ENCODE measurements around the gene STXBP6.

Gene STXBP6

GRCh38 chr14:24852312-24853060, 197.5 kb downstream of the STXBP6 start:
- TF ChIP-seq CTCF (IDR thresholded peaks at IDR 0.05; ENCODE audit: low read depth, low read length) = no peak
- DNase-seq (ENCODE audit: extremely low read depth, low read depth) = no peak

DNA sequence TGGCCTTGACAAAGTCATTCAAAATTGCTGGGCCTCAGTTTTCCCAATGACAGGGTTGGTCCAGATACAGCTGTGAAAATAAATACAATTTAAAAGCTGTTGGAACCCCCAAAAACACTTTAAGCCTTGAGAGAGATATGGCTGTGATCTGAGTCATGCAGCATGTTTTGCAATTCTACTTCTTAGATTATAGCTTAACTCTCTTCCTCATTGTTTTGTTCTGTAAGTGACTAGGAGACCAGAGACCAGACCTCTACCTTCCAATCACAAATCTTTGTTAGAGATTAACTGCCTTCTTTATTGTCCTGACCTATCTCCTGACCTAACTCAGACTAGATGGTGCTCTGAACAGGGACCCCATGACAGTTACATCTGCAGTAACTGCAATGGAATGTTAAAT, 198.1 kb downstream of the STXBP6 start:
- no peak for DNase-seq (ENCODE audit: extremely low read depth, low read depth)
- no peak for TF ChIP-seq CTCF (IDR thresholded peaks at IDR 0.05; ENCODE audit: low read depth, low read length)

GRCh38 chr14:24851406-24851805, 198.5 kb downstream of the STXBP6 start:
- no peak for DNase-seq (ENCODE audit: extremely low read depth, low read depth)
- no peak for TF ChIP-seq CTCF (IDR thresholded peaks at IDR 0.05; ENCODE audit: low read depth, low read length)

GRCh38 chr14:24850072-24850471, 199.9 kb downstream of the STXBP6 start:
- no peak for TF ChIP-seq CTCF (IDR thresholded peaks at IDR 0.05; ENCODE audit: low read depth, low read length)
- DNase-seq (ENCODE audit: extremely low read depth, low read depth) = no peak

- no peak for TF ChIP-seq CTCF (IDR thresholded peaks at IDR 0.05; ENCODE audit: low read depth, low read length)
- no peak for DNase-seq (ENCODE audit: extremely low read depth, low read depth)
Measured at GRCh38 chr14:24849471-24849870, 200.5 kb downstream of the STXBP6 start.

GRCh38 chr14:24848102-24848790, 201.7 kb downstream of the STXBP6 start:
- DNase-seq (ENCODE audit: extremely low read depth, low read depth) = no peak
- TF ChIP-seq CTCF (IDR thresholded peaks at IDR 0.05; ENCODE audit: low read depth, low read length) = no peak

GRCh38 chr14:24847568-24848095, 202.3 kb downstream of the STXBP6 start:
- DNase-seq (ENCODE audit: extremely low read depth, low read depth) = no peak
- TF ChIP-seq CTCF (IDR thresholded peaks at IDR 0.05; ENCODE audit: low read depth, low read length) = no peak

All from AG09319 (cell line).